Measurements from ENCODE around the gene GHRL.
"Not testable (repeated sequence)": the region's sequence is repeated elsewhere in the genome, so short reads cannot be mapped to it uniquely, and the experiment has no call there.

Gene GHRL

DNA sequence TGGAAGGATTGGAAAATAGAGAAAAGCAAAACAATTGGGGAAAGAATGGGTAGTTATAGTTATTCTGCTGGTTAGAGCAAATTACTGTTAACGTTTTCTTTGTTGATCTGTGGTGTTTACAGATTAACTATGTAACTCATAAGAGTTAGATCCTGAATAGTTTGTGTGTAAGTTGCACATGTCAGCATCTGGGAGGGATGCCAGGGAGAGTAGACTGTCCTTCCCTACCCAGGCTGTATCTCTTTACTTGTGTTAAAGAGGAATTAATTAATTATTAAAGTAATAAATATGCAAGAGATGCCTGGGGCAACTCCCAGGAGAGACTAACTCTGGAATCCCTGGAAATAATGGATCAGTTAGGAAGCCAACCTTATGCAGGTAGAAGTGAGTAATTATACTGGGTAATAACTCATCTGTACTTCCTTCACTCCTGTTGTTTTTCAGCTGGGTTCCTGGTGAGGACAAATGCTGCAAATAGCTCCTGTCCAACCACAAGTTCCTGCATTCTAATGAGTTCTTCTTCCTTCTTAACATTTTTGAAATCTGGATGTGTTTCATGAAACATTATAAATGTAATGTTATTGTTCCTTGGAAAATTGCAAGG, 18.9 kb downstream of the GHRL start:
- no peak for DNase-seq (ENCODE audit: low read depth in 2 of 2)

DNA sequence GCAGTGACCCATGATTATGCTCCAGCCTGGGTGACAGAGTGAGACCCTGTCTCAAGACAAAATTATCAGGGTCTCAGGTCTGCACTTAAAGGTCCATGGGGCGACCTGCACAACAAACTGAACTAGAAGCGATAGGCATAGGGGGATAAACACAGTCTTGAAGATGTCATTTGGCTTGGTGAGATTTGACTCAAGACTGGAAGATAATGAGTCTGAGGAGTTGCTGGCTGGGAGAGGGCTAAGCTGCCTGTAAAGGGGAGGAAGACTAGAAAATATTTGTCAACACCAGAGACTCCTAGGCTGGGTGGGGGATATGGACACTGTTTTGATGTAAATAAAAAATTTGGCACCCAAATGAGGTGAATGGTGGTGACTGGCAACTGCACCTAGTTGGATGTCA, 19.8 kb downstream of the GHRL start:
- no peak for DNase-seq (ENCODE audit: low read depth in 2 of 2)

DNA sequence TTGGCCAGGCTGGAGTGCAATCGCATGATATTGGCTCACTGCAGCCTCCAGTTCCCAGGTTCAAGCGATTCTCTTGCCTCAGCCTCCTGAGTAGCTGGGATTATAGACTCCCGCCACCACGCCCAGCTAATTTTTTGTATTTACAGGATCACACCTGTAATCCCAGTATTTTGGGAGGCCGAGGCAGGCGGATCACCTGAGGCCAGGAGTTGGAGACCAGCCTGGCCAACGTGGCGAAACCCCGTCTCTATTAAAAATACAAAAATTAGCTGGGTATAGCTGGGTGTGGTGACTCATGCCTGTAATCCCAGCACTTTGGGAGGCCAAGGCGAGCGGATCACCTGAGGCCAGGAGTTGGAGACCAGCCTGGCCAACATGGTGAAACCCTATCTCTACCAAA, 20.3 kb downstream of the GHRL start:
- DNase-seq (ENCODE audit: low read depth in 2 of 2): not testable (repeated sequence)

DNA sequence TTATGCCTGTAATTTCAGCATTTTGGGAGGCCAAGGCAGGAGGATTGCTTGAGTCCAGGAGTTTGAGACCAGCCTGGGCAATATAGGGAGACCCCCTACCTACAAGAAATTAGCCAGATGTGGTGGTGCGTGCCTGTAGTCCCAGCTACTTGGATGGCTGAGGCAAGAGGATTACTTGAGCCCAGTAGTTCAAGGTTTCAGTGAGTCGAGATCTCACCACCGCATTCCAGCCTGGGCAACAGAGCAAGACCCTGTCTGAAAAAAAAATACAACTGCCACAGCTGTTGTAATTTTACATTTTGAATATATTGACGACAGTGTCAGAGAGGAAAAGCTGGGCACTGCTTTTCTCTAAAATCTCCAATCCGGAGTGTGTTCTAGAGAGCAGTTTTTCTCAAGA, 23.3 kb downstream of the GHRL start:
- no peak for DNase-seq (ENCODE audit: low read depth in 2 of 2)

DNA sequence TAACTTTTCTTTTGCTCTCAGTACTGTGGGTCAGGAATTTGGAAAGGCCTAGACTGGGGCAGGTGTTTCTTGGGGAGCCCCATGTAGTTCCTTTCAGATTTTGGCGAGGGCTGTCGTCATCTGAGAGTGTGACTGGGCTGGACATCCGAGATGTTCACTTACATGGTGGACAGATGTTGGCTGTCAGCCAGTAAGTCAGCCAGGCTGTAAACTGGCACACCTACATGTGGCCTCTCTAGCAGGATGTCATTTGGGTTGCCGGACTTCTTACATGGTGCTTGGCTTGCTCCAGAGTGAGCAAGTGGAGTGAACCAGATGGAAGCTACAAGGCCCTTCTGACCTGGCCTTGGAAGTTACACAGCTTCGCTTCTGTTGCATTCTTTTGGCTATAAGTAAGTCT, 23.8 kb downstream of the GHRL start:
- no peak for DNase-seq (ENCODE audit: low read depth in 2 of 2)

DNA sequence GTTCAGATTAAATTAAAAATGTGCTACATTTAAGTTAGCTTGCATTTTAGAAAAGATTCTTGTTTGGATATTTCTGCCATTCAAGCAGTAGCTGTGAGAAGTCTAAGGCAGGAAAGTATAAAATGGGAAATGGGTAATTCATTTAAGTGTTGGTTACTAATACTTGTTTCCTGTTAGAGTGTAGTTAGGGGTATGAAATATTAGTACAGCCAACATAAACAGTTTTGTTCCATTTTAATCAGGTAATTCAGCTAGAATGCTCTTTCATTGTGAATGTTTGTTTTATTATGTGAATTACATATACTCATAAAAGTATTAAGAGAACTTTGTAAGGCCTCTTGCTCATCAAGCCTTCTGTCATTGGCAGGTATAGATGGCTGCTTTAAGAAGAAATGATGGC, 24.6 kb downstream of the GHRL start:
- DNase-seq (ENCODE audit: low read depth in 2 of 2): no peak

DNA sequence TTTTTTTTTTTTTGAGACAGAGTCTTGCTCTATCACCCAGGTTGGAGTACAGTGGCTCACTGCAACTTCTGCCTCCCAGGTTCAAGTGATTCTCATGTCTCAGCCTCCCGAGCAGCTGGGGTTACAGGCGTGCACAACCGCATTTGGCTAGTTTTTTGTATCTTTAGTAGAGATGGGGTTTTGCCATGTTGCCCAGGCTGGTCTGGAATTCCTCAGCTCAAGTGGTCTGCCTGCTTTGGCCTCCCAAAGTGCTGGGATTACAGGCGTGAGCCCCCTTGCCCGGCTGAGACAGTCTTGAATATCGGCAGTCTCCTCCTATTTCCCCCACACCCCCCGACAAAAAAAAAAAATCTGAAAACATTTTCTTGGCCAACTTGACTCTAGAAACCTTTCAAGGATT, 25.8 kb downstream of the GHRL start:
- DNase-seq (ENCODE audit: low read depth in 2 of 2): not testable (repeated sequence)

DNA sequence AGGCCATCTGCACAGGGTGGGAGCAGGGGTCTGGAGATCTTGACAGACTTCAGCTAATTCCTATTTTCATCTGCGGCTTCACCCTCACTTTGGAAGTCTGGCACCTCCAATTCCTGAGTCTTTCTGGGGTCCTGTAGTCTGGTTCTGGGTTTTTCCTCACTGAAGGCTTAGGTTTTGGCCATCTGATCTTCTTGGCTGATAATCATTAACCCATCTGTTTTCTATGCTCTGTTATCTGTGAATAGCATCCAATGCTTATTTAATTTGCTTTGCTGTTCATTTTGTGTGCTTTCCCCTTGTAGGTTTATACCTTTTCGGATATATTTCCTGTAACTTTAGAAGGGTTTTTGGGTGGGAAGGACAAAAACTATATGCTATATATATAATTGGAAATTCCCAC, 26.9 kb downstream of the GHRL start:
- DNase-seq (ENCODE audit: low read depth in 2 of 2): no peak

DNA sequence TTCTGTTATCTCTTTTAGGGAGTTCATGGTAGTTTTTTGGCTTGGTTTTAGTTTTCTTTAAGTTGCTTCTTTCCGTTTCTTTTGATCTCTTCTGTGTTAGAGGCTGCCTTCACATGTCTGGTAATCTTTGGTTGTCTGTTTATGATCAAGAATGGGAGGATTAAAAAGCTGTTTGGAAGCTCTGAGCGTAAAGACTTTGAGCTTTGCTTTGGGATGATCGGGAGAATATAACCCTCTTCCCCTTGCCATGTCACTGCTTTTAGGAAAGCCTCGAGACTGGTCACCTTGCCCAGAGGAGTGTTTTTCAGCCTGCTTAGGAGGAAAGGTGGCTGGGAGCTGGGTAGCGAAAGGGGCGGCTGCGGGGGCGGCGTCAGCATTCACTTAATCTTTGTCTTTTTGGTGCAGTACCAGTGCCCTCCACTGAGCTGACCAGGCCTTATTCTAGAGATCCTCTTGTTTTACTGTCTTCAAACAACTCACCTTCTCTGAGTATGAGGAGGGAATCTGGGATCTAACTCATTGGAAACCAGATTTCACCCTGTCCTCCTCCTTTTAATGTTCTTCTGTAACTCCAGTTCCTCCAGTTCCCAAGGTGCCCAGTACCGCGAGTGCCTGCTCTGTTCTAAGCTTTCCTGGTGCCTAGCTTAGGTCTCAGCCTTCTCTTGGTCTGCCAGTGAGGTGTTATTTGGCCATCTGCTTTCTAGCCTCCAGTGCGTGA, 28.9 kb downstream of the GHRL start:
- peak; percentile 48 to 64 for DNase-seq (ENCODE audit: low read depth in 2 of 2)

DNA sequence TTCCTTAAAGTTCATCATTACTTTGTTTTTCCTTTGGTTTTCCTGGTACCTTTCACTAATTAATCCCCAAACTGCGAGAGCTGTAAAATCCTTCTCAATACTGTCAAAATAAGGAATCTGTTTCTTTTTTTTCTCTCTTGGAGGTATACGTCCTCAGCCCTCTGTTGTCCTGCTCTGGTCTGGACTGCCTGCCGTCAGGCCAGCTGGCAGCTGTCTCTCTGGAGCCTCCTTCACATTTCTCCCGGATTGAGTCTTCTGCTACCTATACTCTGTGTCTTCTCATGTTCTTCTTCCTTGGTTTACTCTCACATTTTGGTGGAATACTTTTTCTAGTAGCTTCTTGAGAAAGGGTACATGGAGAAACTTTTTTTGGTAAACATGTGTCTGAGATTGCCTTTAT, 30.7 kb downstream of the GHRL start:
- no peak for DNase-seq (ENCODE audit: low read depth in 2 of 2)

DNA sequence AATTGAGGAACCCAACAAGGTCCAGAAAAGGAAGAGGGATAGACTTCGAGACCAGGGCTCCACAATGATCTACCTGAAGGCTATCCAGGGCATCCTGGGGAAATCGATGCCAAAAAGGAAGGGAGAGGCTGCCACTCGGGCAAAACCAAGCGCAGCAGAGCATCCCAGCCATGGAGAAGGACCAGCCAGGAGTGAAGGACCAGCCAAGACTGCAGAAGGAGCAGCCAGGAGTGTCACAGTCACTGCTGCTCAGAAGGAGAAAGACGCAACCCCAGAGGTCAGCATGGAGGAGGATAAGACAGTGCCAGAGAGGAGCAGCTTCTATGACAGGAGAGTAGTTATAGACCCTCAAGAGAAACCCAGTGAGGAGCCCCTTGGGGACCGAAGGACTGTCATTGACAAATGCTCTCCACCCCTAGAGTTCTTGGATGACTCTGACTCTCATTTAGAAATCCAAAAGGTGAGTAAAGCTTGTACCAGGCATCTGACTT, 32.5 kb downstream of the GHRL start:
- no peak for DNase-seq (ENCODE audit: low read depth in 2 of 2)

DNA sequence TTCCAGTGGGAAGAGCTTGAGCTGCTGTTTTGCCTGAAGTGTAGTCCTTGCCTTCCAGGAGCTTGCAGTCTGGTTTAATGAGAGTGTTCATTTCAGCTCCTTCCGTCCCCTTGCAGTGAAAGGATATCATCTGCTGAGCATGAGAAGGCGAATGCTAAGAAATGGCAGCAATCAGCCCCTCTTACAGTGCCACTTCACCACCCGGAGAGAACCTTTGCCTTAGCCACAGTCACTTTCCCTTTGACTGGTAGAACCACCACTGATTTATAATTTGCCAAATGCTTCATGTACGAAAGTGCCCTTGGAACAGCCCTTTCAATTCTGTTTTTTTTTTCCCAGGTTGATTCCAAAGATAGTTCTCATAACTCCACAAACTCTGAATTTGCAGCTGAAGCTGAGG, 32.9 kb downstream of the GHRL start:
- no peak for DNase-seq (ENCODE audit: low read depth in 2 of 2)

DNA sequence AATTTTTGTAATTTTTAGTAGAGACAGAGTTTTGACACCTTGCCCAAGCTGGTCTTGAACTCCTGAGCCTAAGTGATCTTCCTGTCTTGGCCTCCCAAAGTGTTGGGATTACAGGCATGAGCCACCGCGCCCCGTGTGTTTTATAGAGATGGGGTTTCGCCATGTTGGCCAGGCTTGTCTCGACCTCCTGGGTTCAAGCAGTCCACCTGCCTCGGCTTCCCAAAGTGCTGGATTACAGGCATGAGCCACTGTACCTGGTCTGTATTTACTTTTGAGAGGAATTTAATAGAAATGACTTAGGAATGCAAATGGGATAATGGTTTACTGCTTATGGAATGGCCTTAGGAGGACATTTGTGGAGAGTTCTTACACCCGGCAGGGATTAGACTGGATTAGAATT, 33.7 kb downstream of the GHRL start:
- DNase-seq (ENCODE audit: low read depth in 2 of 2): no peak

DNA sequence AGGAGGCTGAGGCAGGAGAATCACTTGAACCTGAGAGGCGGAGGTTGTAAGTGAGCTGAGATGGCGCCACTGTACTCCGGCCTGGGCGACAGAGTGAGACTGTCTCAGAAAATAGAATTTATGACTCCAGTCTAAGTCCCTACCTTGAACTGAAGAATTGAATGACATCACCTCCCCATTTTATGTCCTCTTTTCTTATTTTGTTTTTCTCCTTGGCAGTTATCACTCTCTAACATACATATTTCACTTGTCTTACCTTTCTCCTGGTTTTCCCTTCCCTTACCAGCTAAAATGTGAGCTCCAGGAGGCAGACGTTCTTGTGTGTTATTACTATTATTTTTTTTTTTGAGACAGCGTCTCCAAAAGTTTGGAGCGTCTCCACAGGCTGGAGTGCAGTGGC, 36.9 kb downstream of the GHRL start:
- no peak for DNase-seq (ENCODE audit: low read depth in 2 of 2)

DNA sequence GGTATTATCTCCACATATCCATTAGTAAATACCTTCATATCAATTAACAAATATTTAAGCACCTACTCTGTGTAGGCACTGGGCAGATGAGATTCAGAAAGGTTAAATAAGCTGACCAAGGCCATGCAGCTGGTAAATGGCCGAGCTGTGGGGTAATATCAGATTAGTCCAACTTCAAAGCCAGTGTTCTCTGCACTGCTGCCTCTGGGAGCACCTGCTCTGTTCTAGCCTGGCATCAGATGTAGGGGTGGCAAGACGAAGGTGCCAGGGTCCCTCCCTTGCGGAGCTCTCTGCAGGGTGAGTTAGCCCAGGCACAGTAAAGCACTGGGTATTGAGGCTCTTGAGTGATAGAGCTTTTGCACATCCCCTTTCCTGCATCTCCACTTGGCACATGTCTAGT, 39.0 kb downstream of the GHRL start:
- no peak for DNase-seq (ENCODE audit: low read depth in 2 of 2)

DNA sequence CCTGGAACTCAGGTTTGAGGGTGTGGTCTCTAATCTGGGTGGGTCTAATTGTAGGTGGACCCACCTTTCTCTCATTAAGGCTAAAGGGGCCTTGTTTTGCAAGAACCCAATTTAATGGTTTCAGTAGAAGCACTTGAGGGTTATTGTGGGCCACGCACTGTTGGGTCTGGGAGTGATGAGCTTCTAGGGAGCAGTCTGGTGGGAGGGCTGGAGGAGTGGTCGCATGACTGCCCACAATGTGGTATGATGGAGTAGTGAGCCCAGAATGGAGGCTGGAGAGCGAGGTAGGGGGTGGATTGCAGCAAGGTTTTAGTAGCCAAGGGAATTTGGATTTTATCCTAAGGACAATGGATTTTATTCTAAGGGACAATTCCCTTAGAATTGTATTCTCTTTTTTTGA, 41.7 kb downstream of the GHRL start:
- DNase-seq (ENCODE audit: low read depth in 2 of 2): no peak

DNA sequence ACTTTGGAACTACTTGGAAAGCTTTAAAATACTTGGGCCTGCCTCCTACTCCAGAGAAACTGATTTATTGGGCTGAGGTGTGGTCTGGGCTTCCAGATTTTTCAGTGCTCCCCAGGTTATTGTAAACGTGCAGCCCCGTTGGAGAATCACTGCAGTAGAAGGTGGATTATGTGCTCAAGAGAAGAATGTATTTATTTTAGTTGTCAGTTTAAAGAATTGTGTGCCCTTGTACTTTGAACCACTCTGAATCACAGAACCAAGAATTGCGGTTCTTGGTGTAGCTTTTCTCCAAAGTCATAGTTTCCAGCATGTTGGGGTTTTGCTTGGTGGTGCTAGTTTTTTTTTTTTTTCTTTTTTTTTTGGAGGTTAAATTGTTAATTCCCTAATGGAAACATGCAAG, 42.9 kb downstream of the GHRL start:
- DNase-seq (ENCODE audit: low read depth in 2 of 2): no peak

DNA sequence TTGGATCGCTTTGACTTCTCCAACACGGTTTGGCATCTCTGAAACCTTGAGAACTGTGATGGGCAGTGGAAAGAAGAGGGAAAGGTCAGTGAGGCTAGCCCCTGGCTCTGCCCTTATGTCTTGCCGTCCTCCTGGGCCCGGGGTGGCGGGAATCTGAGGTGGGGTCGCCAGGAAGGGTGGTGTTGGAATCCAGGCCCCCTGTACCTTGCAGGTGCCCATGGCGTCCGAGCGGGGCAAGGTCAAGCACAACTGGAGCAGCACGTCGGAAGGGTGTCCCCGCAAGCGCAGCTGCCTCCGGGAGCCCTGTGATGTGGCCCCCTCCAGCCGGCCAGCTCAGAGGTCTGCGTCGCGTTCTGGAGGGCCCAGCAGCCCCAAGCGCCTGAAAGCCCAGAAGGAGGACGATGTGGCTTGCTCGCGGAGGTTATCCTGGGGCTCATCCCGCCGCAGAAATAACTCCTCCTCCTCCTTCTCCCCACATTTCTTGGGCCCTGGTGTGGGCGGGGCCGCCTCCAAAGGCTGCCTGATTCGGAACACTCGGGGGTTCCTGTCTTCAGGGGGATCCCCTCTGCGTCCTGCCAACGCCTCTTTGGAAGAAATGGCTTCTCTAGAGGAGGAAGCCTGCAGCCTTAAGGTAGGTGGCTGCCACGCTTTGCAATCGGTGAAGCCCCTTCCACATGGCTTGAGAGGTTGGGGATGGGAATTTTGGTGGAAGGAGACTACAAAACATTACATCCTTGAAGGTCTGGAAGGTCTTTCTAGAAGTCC, 43.6 kb downstream of the GHRL start:
- peak; percentile 48 to 53 for DNase-seq (ENCODE audit: low read depth in 2 of 2)

DNA sequence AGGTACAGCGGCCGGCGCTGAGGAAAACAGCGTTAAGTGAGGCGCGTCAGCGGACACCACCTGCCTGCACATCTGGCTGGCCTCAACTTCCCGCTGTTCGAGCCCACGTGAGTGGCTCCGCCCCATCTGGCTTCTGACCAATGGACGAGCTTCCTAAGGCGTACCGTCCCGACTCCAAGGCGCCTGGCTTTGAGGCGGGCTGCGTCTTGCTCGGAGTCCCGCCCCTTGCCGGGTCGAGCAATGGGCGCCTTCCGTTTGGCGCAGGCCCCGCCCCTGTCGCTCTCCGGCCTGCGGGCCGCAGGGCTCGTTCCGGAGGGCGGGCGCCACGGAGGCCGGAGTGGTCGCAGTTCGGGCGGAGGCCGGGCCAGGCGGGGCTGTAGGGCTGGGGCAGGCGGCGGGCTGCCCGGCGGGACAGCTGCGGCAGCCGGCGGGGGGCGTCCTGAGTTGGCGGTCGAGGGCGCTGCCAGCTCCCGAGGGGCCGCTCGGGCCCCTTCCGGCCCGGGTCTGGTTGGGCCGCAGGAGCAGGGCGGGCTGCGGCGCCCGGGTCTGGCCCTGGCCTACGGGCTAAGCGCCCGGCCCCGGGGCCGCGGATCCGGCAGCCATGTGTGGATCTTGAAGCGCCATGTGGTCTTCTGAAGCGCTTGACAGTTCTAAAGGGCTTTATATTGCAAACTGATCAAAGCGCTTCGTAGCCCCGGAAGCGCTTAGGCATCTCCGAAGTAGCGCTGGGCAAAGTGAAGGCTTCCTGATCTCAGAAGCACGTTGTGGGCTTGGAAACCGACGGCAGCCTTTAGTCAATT, 44.4 kb downstream of the GHRL start, which contains the start of gene TATDN2:
Gene TATDN2, plus strand, starts transcription at position 276 of the 800 bp plus-strand sequence. CDS start 742 bp downstream, outside the sequence.
- DNase-seq (ENCODE audit: low read depth in 2 of 2): peak; percentile 90 to 93

DNA sequence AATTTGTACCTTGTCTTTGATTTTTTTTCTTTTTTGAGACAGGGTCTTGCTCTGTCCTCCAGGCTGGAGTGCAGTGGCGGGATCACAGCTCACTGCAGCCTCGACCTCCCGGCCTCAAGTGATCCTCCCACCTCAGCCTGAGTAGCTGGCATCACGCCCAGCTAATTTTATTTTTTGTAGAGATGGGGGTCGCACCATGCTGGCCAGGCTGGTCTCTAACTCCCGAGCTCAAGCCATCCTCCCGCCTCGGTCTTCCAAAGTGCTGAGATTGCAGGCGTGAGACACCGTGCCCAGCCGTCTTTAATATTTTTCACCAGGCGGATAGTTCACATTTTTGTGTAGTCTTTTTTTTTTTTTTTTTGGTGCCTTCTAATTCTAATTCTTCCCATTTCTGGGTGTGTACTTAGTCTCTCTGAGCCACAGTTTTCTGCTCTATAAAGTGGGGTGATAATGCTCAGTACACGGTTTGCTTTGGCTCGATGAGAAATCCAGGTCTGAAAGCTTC, 45.0 kb downstream of the GHRL start:
- no peak for DNase-seq (ENCODE audit: low read depth in 2 of 2)

DNA sequence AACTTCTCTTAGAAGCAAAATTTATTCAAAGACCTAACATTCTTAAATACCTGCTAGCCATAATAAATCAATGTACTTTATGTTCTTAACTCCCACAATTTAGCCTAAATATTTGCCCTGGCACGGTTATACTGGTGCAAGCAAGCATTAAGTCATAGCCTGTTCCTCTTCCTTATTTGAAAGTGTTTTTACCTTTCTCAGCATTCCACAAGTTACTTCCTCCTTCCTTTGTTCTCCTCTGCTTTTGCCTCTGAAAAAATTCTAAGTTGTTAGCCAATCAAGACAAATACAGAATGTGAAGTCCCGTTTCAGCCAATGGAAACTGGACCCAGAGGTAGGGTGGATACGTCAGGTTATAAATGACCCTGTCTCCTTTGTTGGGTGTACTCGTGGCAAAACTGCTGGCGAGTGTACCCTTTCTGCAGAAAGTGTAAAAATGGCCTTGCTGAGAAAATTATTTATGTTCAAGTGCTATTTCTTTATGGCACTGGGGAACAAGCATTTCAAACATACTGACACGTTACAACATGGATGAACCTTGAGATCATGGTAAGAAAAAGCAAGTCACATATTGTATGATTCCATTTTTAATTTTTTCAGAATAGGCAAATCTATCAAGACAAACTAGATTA, 47.5 kb downstream of the GHRL start:
- DNase-seq (ENCODE audit: low read depth in 2 of 2): no peak
